Measurements from ENCODE around the gene ABCC1. TPM values are rescaled to one million over a fixed set of nuclear protein-coding genes. Genes with fewer than 3 reads are reported as not detected.

The ABCC1 gene
- total RNA-seq, 1 donor from 2014 or later = 38.7 TPM

- no peak overlapping the region for H3K27ac Mint-ChIP-seq (ENCODE audit: unreplicated experiment)
Measured at GRCh38 chr16:15966420-15966819, 17.0 kb downstream of the ABCC1 start.

DNA sequence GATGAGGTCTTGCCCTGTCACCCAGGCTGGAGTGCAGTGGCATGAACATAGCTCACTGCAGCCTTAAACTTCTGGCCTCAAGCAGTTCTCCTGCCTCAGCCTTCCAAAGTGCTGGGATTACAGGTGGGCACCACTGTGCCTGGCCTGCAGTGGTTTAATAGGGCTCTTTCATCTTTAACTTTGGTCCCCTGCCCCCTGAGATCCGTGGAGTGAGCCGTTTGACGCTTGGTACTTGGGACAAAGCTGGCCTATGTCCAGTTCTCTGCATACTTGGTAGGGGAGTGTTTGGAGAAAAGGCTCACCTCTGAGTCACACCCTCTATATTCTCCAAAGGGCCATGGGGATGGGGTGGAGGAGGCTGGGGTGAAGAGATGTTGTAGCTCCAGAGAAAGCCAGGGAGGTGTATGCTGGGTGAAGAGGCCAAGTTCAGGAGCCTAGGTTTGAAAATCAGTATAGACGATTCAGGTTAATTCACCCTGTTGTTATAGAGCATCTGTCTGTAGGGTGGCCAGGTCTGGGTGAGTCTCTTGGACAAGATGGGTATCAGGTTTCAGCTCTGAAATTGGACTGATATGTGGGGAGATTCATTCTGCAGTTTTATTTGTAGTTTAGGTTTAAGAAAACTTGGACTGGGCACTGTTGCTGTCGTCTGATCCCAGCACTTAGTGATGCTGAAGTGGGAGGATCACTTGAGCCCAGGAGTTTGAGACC is 17.6 kb downstream of the ABCC1 start:
- TF ChIP-seq, protein P1, sequence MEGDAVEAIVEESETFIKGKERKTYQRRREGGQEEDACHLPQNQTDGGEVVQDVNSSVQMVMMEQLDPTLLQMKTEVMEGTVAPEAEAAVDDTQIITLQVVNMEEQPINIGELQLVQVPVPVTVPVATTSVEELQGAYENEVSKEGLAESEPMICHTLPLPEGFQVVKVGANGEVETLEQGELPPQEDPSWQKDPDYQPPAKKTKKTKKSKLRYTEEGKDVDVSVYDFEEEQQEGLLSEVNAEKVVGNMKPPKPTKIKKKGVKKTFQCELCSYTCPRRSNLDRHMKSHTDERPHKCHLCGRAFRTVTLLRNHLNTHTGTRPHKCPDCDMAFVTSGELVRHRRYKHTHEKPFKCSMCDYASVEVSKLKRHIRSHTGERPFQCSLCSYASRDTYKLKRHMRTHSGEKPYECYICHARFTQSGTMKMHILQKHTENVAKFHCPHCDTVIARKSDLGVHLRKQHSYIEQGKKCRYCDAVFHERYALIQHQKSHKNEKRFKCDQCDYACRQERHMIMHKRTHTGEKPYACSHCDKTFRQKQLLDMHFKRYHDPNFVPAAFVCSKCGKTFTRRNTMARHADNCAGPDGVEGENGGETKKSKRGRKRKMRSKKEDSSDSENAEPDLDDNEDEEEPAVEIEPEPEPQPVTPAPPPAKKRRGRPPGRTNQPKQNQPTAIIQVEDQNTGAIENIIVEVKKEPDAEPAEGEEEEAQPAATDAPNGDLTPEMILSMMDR (conservative IDR thresholded peaks at IDR 0.05) = no peak
- no peak for DNase-seq (ENCODE audit: low read depth, low spot score)
- H3K27ac Mint-ChIP-seq (ENCODE audit: unreplicated experiment) = no peak overlapping the region
- H3K4me3 Mint-ChIP-seq = no peak overlapping the region
- peaks cover 19% of the 10 kb centered on the region for H3K9me3 Mint-ChIP-seq
- peaks cover 4% of the 10 kb centered on the region for H3K4me1 Mint-ChIP-seq
- H3K36me3 Mint-ChIP-seq (ENCODE audit: low read depth) = peaks cover 27% of the 10 kb centered on the region
- no peaks in the 10 kb centered on the region for H3K27me3 Mint-ChIP-seq (ENCODE audit: low read depth)

More at GRCh38 chr16:15966420-15966819, 17.0 kb downstream of the ABCC1 start:
- H3K4me3 Mint-ChIP-seq = no peak overlapping the region
- no peak for DNase-seq (ENCODE audit: low read depth, low spot score)
- peaks cover 4% of the 10 kb centered on the region for H3K4me1 Mint-ChIP-seq
- peaks cover 23% of the 10 kb centered on the region for H3K36me3 Mint-ChIP-seq (ENCODE audit: low read depth)
- H3K9me3 Mint-ChIP-seq = peaks cover 16% of the 10 kb centered on the region
- no peaks in the 10 kb centered on the region for H3K27me3 Mint-ChIP-seq (ENCODE audit: low read depth)
- TF ChIP-seq, protein P1 (conservative IDR thresholded peaks at IDR 0.05) = no peak

DNA sequence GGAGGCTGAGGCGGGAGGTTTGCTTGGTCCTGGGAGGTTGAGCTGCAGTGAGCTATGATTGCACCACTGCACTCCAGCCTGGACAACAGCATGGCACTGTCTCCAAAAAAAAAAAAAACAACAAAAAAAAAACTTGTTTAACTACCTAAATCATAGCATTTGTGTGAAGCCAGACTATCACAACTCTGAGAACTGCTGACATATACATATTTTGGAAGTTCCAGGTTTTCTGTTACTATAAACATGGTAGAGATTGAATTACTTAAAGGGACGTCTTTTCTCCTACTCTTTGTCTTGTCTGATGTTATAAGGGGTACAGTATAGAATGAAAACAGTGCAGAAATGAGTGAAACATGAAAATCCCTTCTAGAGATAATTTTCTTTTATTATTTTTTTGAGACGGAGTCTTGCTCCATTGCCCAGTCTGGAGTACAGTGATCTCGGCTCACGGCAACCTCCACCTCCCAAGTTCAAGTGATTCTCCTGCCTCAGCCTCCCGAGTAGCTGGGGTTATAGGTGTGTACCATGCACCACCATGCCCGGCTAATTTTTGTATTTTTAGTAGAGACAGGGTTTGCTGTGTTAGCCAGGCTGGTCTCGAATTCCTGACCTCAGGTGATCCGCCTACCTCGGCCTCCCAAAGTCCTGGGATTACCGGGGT is 18.4 kb downstream of the ABCC1 start:
- no peak for DNase-seq (ENCODE audit: low read depth, low spot score)
- Mint-ChIP-seq H3K9me3 (peaks cover 19% of the 10 kb centered on the region), H3K36me3 (ENCODE audit: low read depth) (peaks cover 27% of the 10 kb centered on the region)

GRCh38 chr16:15970202-15970601 is 20.8 kb downstream of the ABCC1 start:
- no peak overlapping the region for H3K27ac Mint-ChIP-seq (ENCODE audit: unreplicated experiment)
- H3K9me3 Mint-ChIP-seq = peaks cover 13% of the 10 kb centered on the region
- TF ChIP-seq, protein P1 (conservative IDR thresholded peaks at IDR 0.05) = no peak
- no peak for DNase-seq (ENCODE audit: low read depth, low spot score)
- no peaks in the 10 kb centered on the region for H3K27me3 Mint-ChIP-seq (ENCODE audit: low read depth)
- peaks cover 4% of the 10 kb centered on the region for H3K4me1 Mint-ChIP-seq
- peaks cover 18% of the 10 kb centered on the region for H3K36me3 Mint-ChIP-seq (ENCODE audit: low read depth)
- no peak overlapping the region for H3K4me3 Mint-ChIP-seq

More for the DNA sequence above, 18.4 kb downstream of the ABCC1 start:
- Mint-ChIP-seq H3K27ac (ENCODE audit: unreplicated experiment) (no peak overlapping the region), H3K4me1 (peaks cover 4% of the 10 kb centered on the region), H3K27me3 (ENCODE audit: low read depth) (no peaks in the 10 kb centered on the region), H3K4me3 (no peak overlapping the region)
- TF ChIP-seq, protein P1 (conservative IDR thresholded peaks at IDR 0.05) = no peak

DNA sequence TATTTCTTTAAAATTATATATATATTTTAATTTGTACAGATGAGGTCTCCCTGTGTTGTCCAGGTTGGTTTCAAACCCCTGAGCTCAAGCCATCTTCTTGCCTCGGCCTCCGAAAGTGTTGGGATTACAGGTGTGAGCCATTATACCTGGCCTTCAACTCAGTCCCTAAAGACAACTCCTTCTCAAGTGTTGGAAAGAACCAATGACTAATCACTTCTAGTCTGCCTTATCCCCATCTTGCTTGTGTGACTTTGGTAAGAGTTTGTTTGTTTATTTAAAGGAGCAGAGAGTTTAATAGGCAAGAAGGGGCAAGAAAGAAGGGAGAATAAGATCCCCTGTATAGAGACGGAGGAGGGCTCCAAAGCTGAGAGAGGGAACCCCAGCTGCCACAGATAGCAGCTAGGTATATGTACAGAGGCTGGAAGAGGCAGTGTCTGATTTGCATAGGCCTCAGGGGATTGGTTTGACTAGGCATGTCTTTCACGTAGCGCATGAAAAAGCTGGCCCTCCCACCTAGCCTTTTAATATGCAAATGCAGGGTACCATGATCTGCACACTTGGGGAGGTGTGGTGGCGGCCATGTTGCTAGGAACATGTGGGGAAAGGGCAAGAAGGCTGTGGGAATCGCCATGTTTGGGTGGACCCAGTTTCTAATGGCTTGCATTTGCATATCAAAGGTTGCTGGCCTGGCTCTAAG is 21.5 kb downstream of the ABCC1 start:
- Mint-ChIP-seq H3K4me3 (no peak overlapping the region), H3K9me3 (peaks cover 13% of the 10 kb centered on the region), H3K27me3 (ENCODE audit: low read depth) (no peaks in the 10 kb centered on the region), H3K36me3 (ENCODE audit: low read depth) (peaks cover 18% of the 10 kb centered on the region), H3K4me1 (peaks cover 4% of the 10 kb centered on the region), H3K27ac (ENCODE audit: unreplicated experiment) (no peak overlapping the region)
- TF ChIP-seq, protein P1 (conservative IDR thresholded peaks at IDR 0.05) = no peak
- DNase-seq (ENCODE audit: low read depth, low spot score) = no peak

All from neural crest cell (in vitro differentiated cells).